NT2/D1 (cell line): ENCODE data around the gene COBL.
A peak's percentile ranks its signal among the peaks of the same experiment; 100 is the strongest.

Source experiments
- DNase-seq: peaks from one replicate; pipeline ENCODE4 v3.0.0-alpha.2; 2011; ENCODE audit warnings: low read depth, low spot score
- H3K27me3 ChIP-seq: 2 replicates; pipeline ENCODE4 v1.6.0; 2011; ENCODE audit warnings: mild to moderate bottlenecking; ENCODE audit not compliant: insufficient read length, insufficient read depth
- H3K36me3 ChIP-seq: 2 replicates; pipeline ENCODE4 v1.6.1; 2011; ENCODE audit warnings: mild to moderate bottlenecking, low read length, mixed read lengths; ENCODE audit not compliant: insufficient read depth, insufficient read length
- H3K4me1 ChIP-seq: 2 replicates; pipeline ENCODE4 v1.5.1; 2011; ENCODE audit not compliant: insufficient read depth, insufficient read length
- H3K4me3 ChIP-seq: 2 replicates; pipeline ENCODE4 v1.5.1; 2011; ENCODE audit warnings: low read depth; ENCODE audit not compliant: insufficient read length
- H3K9ac ChIP-seq: 2 replicates; pipeline ENCODE4 v1.6.0; 2011; ENCODE audit warnings: low read depth; ENCODE audit not compliant: insufficient read length
- H3K9me3 ChIP-seq: 2 replicates; pipeline ENCODE4 v1.5.1; 2011; ENCODE audit warnings: mild to moderate bottlenecking, low read length; ENCODE audit not compliant: insufficient read depth
- SUZ12 ChIP-seq: IDR thresholded peaks from 2 replicates; pipeline ENCODE4 v1.6.1; 2011; ENCODE audit not compliant: insufficient read length, insufficient read depth; ENCODE audit errors: extremely low read depth
- YY1 ChIP-seq: IDR thresholded peaks from 2 replicates; pipeline ENCODE4 v1.6.1; 2011; ENCODE audit not compliant: insufficient read length, insufficient read depth
- ZNF274 ChIP-seq: IDR thresholded peaks from 2 replicates; pipeline ENCODE4 v1.6.1; 2011; ENCODE audit warnings: mild to moderate bottlenecking, low read depth, low read length

The COBL gene

DNA sequence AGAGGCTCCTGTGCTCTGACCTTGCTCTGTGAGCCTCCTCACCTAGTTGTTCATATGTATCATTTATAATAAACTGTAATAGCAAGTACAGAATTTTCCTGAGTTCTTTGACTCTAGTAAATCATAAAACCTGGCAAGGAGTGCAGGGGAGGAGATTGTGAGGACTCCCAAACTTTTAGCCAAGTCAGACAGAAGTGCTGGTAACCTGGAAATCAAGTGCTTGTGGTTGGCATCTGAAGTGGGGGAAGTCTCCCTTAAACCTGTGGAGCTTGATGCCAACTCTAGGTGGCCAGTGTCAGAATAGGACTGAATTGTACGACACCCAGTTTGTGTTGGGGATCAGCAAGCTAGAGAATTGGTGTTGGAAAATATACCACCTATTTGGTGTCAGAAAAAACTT lies 327.6 kb downstream of the COBL start:
- Histone ChIP-seq H3K36me3 (no peaks in the 10 kb centered on the region), H3K4me3 (no peak overlapping the region), H3K27me3 (no peaks in the 10 kb centered on the region), H3K9me3 (no peaks in the 10 kb centered on the region), H3K4me1 (no peaks in the 10 kb centered on the region), H3K9ac (no peak overlapping the region)
- no peak for DNase-seq
- no peak for TF ChIP-seq YY1
- no peak for TF ChIP-seq SUZ12
- TF ChIP-seq ZNF274 = no peak

DNA sequence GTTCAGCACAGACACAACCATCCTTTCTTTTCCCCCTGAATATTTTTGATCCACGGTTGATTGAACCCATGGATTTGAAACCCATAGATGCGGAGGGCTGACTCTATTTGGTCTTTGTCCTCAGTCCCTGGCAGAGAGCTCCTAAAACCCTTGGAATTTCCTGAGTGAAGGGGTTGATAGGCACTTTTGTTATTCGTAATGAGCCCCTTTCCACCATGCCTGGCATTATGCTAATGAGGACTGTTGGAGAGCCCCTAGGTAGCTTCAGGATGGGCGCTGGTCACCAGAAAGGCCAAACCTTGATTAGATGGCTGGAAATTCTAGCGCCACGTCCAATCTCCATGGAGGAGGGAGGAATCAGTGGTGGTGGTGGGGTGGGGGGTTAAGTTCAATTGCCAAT lies 328.1 kb downstream of the COBL start:
- DNase-seq = peak; percentile 77
- no peak for TF ChIP-seq YY1
- TF ChIP-seq ZNF274 = no peak
- TF ChIP-seq SUZ12 = no peak
- Histone ChIP-seq H3K36me3 (no peaks in the 10 kb centered on the region), H3K4me1 (no peaks in the 10 kb centered on the region), H3K9me3 (no peaks in the 10 kb centered on the region), H3K4me3 (no peak overlapping the region), H3K9ac (no peak overlapping the region), H3K27me3 (no peaks in the 10 kb centered on the region)

GRCh38 chr7:50985096-50985495 lies 331.5 kb downstream of the COBL start:
- no peak for DNase-seq
- Histone ChIP-seq H3K27me3 (no peaks in the 10 kb centered on the region), H3K9me3 (no peaks in the 10 kb centered on the region), H3K36me3 (no peaks in the 10 kb centered on the region), H3K4me3 (no peak overlapping the region), H3K4me1 (peaks cover 3% of the 10 kb centered on the region), H3K9ac (no peak overlapping the region)
- no peak for TF ChIP-seq YY1
- no peak for TF ChIP-seq SUZ12
- no peak for TF ChIP-seq ZNF274

DNA sequence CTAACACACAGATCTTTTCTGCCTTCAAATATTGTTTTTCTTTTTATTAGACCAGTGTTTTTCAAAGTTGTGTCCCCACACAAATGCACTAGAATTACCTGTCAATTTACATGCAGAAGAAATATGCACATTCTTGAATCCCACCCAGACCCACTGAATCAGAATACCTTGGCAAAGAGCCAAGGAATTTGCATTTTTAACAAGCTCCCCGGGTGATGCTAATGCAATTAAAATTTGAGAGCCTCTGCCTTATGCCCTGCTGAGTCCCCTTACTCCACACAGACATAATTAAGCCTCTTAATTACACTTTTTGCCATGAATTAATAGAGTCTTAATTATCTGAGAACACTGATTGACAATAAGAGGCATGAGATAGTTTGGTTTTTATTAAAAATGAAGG lies 332.8 kb downstream of the COBL start:
- Histone ChIP-seq H3K9me3 (peaks cover 5% of the 10 kb centered on the region; the same call in 1 of the 2 replicates), H3K4me1 (peaks cover 3% of the 10 kb centered on the region), H3K9ac (no peak overlapping the region), H3K27me3 (no peaks in the 10 kb centered on the region), H3K4me3 (no peak overlapping the region), H3K36me3 (no peaks in the 10 kb centered on the region)
- TF ChIP-seq YY1 = no peak
- no peak for TF ChIP-seq ZNF274
- no peak for TF ChIP-seq SUZ12
- no peak for DNase-seq

- Histone ChIP-seq H3K4me3 (no peak overlapping the region), H3K36me3 (no peaks in the 10 kb centered on the region)
- peak; percentile 48 for DNase-seq
These were observed 334.0 kb downstream of the COBL start for GRCh38 chr7:50982626-50983025.

GRCh38 chr7:50981743-50982142 lies 334.9 kb downstream of the COBL start:
- H3K36me3 ChIP-seq = no peaks in the 10 kb centered on the region
- DNase-seq = no peak
- no peak overlapping the region for H3K9ac ChIP-seq
- H3K27me3 ChIP-seq = no peaks in the 10 kb centered on the region
- TF ChIP-seq SUZ12 (no peak), YY1 (no peak), ZNF274 (no peak)
- no peak overlapping the region for H3K4me3 ChIP-seq
- H3K4me1 ChIP-seq = peaks cover 3% of the 10 kb centered on the region
- peaks cover 5% of the 10 kb centered on the region; the same call in 1 of the 2 replicates for H3K9me3 ChIP-seq

More at GRCh38 chr7:50982626-50983025, 334.0 kb downstream of the COBL start:
- H3K9ac ChIP-seq = no peak overlapping the region
- peaks cover 5% of the 10 kb centered on the region; the same call in 1 of the 2 replicates for H3K9me3 ChIP-seq
- no peaks in the 10 kb centered on the region for H3K27me3 ChIP-seq
- TF ChIP-seq YY1 = no peak
- TF ChIP-seq ZNF274 = no peak
- TF ChIP-seq SUZ12 = no peak
- peaks cover 3% of the 10 kb centered on the region for H3K4me1 ChIP-seq

- H3K36me3 ChIP-seq = no peaks in the 10 kb centered on the region
- TF ChIP-seq YY1 (no peak), ZNF274 (no peak), SUZ12 (no peak)
- DNase-seq = no peak
- no peaks in the 10 kb centered on the region for H3K27me3 ChIP-seq
- peaks cover 5% of the 10 kb centered on the region; the same call in 1 of the 2 replicates for H3K9me3 ChIP-seq
- no peak overlapping the region for H3K9ac ChIP-seq
- H3K4me1 ChIP-seq = peaks cover 3% of the 10 kb centered on the region
- no peak overlapping the region for H3K4me3 ChIP-seq
These were observed 336.2 kb downstream of the COBL start for GRCh38 chr7:50980411-50980810.
